SK-N-SH (cell line): Measurements from ENCODE around the gene SLC38A6. TPM values are rescaled to one million over a fixed set of nuclear protein-coding genes. Genes with fewer than 3 reads are reported as not detected.

Experiments
- CTCF ChIA-PET: fragments of 300-600, 350-600 bp; formaldehyde crosslinking; extraction: SDS; loops from one replicate; lab custom pipeline; 2021; lab: Yijun Ruan, JAX
- POLR2A ChIA-PET: fragments of 350-600 bp; sonication (Branson Sonifier 250); formaldehyde crosslinking; extraction: SDS; loops from one replicate; lab custom pipeline; 2020; ENCODE audit warnings: antibody characterized with exemption, inconsistent platforms; lab: Yijun Ruan, JAX
- DNase-seq: peaks from one replicate; pipeline ENCODE4 v3.0.0; 2012
- H2AFZ ChIP-seq: fragments of 200-600 bp; sonication (generic); 2 replicates; pipeline ENCODE4 v1.8.1; 2016; ENCODE audit warnings: antibody characterized with exemption, mild to moderate bottlenecking, low read depth
- H3F3A ChIP-seq: fragments of 200-600 bp; sonication (generic); replicated peaks from 2 replicates; pipeline ENCODE3; 2016; ENCODE audit warnings: antibody characterized with exemption, mild to moderate bottlenecking; ENCODE audit not compliant: insufficient read depth
- H3K27ac ChIP-seq, 2 experiments: fragments of 200-500 bp in 1 of 2; fragments of 200-600 bp in 1 of 2; sonication (Bioruptor generic) in 1 of 2; sonication (generic), shearing (Covaris generic) in 1 of 2; 2 replicates each; pipeline versions ENCODE4 v1.5.1 to v1.6.1; 2014 to 2016; ENCODE audit warnings: low read depth in 2 of 2, inconsistent platforms in 1 of 2, low read length in 1 of 2, mild to moderate bottlenecking in 1 of 2, mixed read lengths in 1 of 2
- H3K27me3 ChIP-seq: fragments of 200-600 bp; sonication (generic), shearing (Covaris generic); 2 replicates; pipeline ENCODE4 v1.6.1; 2016; ENCODE audit warnings: mixed run types; ENCODE audit not compliant: insufficient read depth
- H3K36me3 ChIP-seq, 2 experiments: fragments of 200-500 bp in 1 of 2; fragments of 200-600 bp in 1 of 2; sonication (Bioruptor generic) in 1 of 2; sonication (generic) in 1 of 2; replicated peaks in 1 of 2; 2 replicates each; pipeline versions ENCODE3 to v1.5.1; 2014 to 2016; ENCODE audit warnings: low read length in 1 of 2, mild to moderate bottlenecking in 1 of 2; ENCODE audit not compliant: insufficient read depth in 2 of 2, control insufficient read depth in 1 of 2
- H3K4me1 ChIP-seq, 2 experiments: fragments of 200-500 bp in 1 of 2; fragments of 200-600 bp in 1 of 2; sonication (Bioruptor generic) in 1 of 2; sonication (generic), shearing (Covaris generic) in 1 of 2; 2 replicates each; pipeline versions ENCODE4 v1.5.1 to v1.6.1; 2014 to 2016; ENCODE audit warnings: low read depth in 1 of 2, low read length in 1 of 2, mixed run types in 1 of 2; ENCODE audit not compliant: insufficient read depth in 2 of 2, control insufficient read depth in 1 of 2
- H3K4me2 ChIP-seq: fragments of 200-600 bp; sonication (generic), shearing (Covaris generic); 2 replicates; pipeline ENCODE4 v1.6.1; 2017; ENCODE audit warnings: mixed run types
- H3K4me3 ChIP-seq, 2 experiments: fragments of 200-500 bp in 1 of 2; fragments of 200-600 bp in 1 of 2; sonication (Bioruptor generic) in 1 of 2; sonication (generic), shearing (Covaris generic) in 1 of 2; 2 replicates each; pipeline versions ENCODE4 v1.5.1 to v1.8.1; 2014 to 2016; ENCODE audit warnings: low read depth in 2 of 2, inconsistent platforms in 1 of 2, low read length in 1 of 2, mild to moderate bottlenecking in 1 of 2, mixed read lengths in 1 of 2, moderate library complexity in 1 of 2
- H3K79me2 ChIP-seq: fragments of 200-600 bp; sonication (generic); 2 replicates; pipeline ENCODE4 v1.8.1; 2017; ENCODE audit warnings: mild to moderate bottlenecking; ENCODE audit not compliant: insufficient read depth
- H3K9ac ChIP-seq: fragments of 200-600 bp; sonication (generic); 2 replicates; pipeline ENCODE4 v1.6.1; 2017; ENCODE audit warnings: mixed run types
- H3K9me2 ChIP-seq: fragments of 200-600 bp; sonication (generic); 2 replicates; pipeline ENCODE4 v1.6.1; 2017; ENCODE audit warnings: mixed run types
- H3K9me3 ChIP-seq: fragments of 200-600 bp; sonication (generic); 2 replicates; pipeline ENCODE4 v1.6.1; 2017; ENCODE audit warnings: mixed run types, mild to moderate bottlenecking, moderate library complexity
- H4K20me1 ChIP-seq: fragments of 200-600 bp; sonication (generic); 2 replicates; pipeline ENCODE4 v1.6.1; 2017; ENCODE audit warnings: mild to moderate bottlenecking, mixed run types; ENCODE audit not compliant: insufficient read depth
- FOSL2 ChIP-seq: IDR thresholded peaks from 2 replicates; pipeline ENCODE4 v1.4.0; 2012; ENCODE audit warnings: low read depth, mild to moderate bottlenecking, moderate library complexity, borderline replicate concordance
- FOXJ3 ChIP-seq: sonication (generic); formaldehyde crosslinking; IDR thresholded peaks from 2 replicates; pipeline ENCODE4 v1.5.1; 2020; ENCODE audit warnings: mild to moderate bottlenecking, missing genetic modification reagents
- GABPA ChIP-seq: IDR thresholded peaks from 2 replicates; pipeline ENCODE4 v1.4.0; 2012; ENCODE audit warnings: low read depth, mild to moderate bottlenecking
- GATA2 ChIP-seq: sonication (generic); formaldehyde crosslinking; IDR thresholded peaks from 2 replicates; pipeline ENCODE4 v1.5.0; 2020; ENCODE audit warnings: mild to moderate bottlenecking, missing genetic modification reagents
- JUND ChIP-seq: IDR thresholded peaks from 2 replicates; pipeline ENCODE4 v1.4.0; 2012
- MEF2A ChIP-seq: IDR thresholded peaks from 2 replicates; pipeline ENCODE4 v1.4.0; 2012; ENCODE audit warnings: low read depth, borderline replicate concordance
- NRF1 ChIP-seq: IDR thresholded peaks from 2 replicates; pipeline ENCODE4 v1.6.1; 2012; ENCODE audit warnings: low read depth, mild to moderate bottlenecking, low read length
- RCOR1 ChIP-seq: fragments of 150-350 bp; IDR thresholded peaks from 2 replicates; pipeline ENCODE4 v1.6.1; 2017; ENCODE audit warnings: antibody characterized with exemption, low read length
- SMC3 ChIP-seq: IDR thresholded peaks from 2 replicates; pipeline ENCODE4 v1.6.1; 2012; ENCODE audit warnings: low read depth, low read length, improper control_type of control experiment
- TCF12 ChIP-seq: IDR thresholded peaks from 2 replicates; pipeline ENCODE4 v1.4.0; 2012
- YY1 ChIP-seq: IDR thresholded peaks from 2 replicates; pipeline ENCODE4 v1.4.0; 2012; ENCODE audit warnings: low read depth, mild to moderate bottlenecking
- WGBS: methylation state at CpG from one replicate; pipeline ENCODE4 v1.1.6; 2017; ENCODE audit warnings: low lambda C conversion rate; 5-methylcytosine and 5-hydroxymethylcytosine counted together
- polyA plus RNA-seq, 3 experiments: library from polyadenylated mRNA; depleted of rRNA; stranded (reverse); fragments of >200 nt; gene quantifications; 2 replicates each; pipeline ENCODE4 v1.2.3, GENCODE V29; 2012
- TF ChIP-seq, protein P1 (sequence below): IDR thresholded peaks from 2 replicates; pipeline ENCODE4; 2012
- TF ChIP-seq, protein P2 (sequence below): fragments of 150-350 bp; IDR thresholded peaks from 2 replicates; pipeline ENCODE4 v1.6.1; 2017; ENCODE audit warnings: antibody characterized with exemption, low read length, low read depth, borderline replicate concordance

Gene SLC38A6
- polyA plus RNA-seq, 1 of the 3 experiments (the other 2 are of a cell fraction) = 10.4 TPM

DNA sequence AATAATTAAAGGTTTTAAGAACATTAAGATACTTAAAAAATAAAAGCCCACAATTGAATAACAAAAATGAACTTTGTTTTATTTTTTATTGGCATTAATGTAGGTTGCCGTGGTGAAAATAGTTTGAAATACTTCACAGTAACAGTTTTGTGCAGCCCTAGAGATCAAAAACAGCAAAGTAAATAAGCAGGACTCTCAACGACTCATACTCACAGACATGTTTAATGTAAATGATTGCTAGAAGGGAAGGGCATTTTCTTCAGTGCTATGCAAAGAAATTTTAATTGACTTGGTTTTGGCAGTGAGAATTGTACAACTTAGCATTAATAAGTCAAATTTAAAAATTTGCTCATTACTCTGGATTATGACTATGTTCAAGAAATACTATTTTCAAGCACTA is 16.1 kb upstream of the SLC38A6 start (continued):
- TF ChIP-seq RCOR1 (no peak), FOSL2 (no peak)
- TF ChIP-seq, all 33 proteins: peak for 0

DNA sequence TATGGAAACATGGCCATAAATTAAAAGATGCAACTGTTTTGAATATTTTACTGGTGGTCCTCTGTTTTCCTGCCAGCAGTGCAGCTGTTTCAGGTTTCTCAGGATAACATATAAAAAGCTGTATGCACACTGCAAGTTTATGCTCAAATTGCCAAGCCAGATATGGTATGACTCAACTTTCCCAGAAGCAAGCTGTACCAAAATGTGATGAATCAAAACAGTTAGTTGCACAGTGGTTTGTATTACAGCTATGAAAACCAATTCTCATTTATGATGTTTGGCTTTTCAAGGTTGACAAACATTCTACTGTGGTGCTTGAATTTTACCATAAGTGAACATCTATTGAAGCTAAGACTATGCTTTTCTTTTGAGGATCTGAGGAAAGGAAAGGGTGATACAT is 15.6 kb upstream of the SLC38A6 start:
- POLR2A ChIA-PET = no interaction called here
- peak overlapping the region in 1 of 2 experiments; percentile 36; a peak in 2 of 4 replicates for H3K27ac ChIP-seq
- DNase-seq = no peak

DNA sequence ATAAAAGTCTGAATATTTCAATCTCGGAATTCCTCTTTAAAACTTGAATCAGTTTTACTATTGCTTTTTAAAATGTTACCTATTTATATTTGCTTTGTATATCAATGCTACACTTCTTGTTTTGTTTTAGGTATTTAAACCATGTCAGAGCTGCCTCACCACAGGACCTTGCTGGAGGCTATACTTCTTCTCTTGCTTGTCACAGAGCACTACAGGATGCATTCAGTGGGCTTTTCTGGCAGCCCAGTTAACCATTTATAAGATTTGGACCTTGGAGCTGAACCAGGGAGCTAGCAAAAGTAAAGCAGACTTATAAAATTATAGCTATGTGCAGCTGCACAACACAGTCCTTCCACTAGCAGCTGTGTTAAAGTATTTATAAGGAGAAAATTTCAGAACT is 12.9 kb upstream of the SLC38A6 start:
- H3K27me3 ChIP-seq = no peaks in the 10 kb centered on the region
- no peak overlapping the region for H2AFZ ChIP-seq
- WGBS = 71% methylated on average over 1 of the region's 1 CpG
- H3K4me2 ChIP-seq = no peak overlapping the region
- DNase-seq = no peak
- no peaks in the 10 kb centered on the region for H3K9me3 ChIP-seq
- no peaks in the 10 kb centered on the region for H3F3A ChIP-seq
- H3K79me2 ChIP-seq = no peaks in the 10 kb centered on the region
- H3K9ac ChIP-seq = no peak overlapping the region
- no peaks in the 10 kb centered on the region for H4K20me1 ChIP-seq
- no peak overlapping the region for H3K4me3 ChIP-seq
- H3K36me3 ChIP-seq = peaks cover 6 to 7% of the 10 kb centered on the region in 2 experiments
- peaks cover 0 to 2% of the 10 kb centered on the region in 2 experiments; a peak in 2 of 4 replicates for H3K4me1 ChIP-seq
- no peak for TF ChIP-seq NRF1
- TF ChIP-seq, protein P1, sequence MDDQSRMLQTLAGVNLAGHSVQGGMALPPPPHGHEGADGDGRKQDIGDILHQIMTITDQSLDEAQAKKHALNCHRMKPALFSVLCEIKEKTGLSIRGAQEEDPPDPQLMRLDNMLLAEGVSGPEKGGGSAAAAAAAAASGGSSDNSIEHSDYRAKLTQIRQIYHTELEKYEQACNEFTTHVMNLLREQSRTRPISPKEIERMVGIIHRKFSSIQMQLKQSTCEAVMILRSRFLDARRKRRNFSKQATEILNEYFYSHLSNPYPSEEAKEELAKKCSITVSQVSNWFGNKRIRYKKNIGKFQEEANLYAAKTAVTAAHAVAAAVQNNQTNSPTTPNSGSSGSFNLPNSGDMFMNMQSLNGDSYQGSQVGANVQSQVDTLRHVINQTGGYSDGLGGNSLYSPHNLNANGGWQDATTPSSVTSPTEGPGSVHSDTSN = no peak
- TF ChIP-seq SMC3 = no peak
- no peak for TF ChIP-seq MEF2A
- TF ChIP-seq, all 33 proteins: peak for 0
- Histone ChIP-seq H3K9me2 (no peaks in the 10 kb centered on the region), H3K27ac (no peak overlapping the region)
- CTCF ChIA-PET = interaction anchor here (1.1 to 1.8 kb wide), 4 partner anchors 10 to 343 kb away, joined by 3 to 5 read pairs (median 4); partner anchors contain the start of genes SLC38A6 and TRMT5
- POLR2A ChIA-PET = no interaction called here

More for the DNA sequence above, 15.6 kb upstream of the SLC38A6 start:
- no peak overlapping the region for H2AFZ ChIP-seq
- peaks cover 2 to 5% of the 10 kb centered on the region in 2 experiments for H3K36me3 ChIP-seq
- H4K20me1 ChIP-seq = no peaks in the 10 kb centered on the region
- no peaks in the 10 kb centered on the region for H3F3A ChIP-seq
- no peak overlapping the region for H3K4me2 ChIP-seq
- TF ChIP-seq FOSL2 = peak; percentile 60; the same call in 1 of the 2 replicates
- no peak for TF ChIP-seq NRF1
- peak; percentile 37; the same call in 1 of the 2 replicates for TF ChIP-seq TCF12
- TF ChIP-seq JUND = peak; percentile 48
- no peak overlapping the region for H3K9ac ChIP-seq
- H3K9me3 ChIP-seq = no peaks in the 10 kb centered on the region
- H3K79me2 ChIP-seq = no peaks in the 10 kb centered on the region
- CTCF ChIA-PET = no interaction called here
- no peaks in the 10 kb centered on the region for H3K9me2 ChIP-seq
- no peak overlapping the region for H3K4me3 ChIP-seq
- no peaks in the 10 kb centered on the region for H3K27me3 ChIP-seq
- peaks cover 0 to 2% of the 10 kb centered on the region in 2 experiments; a peak in 2 of 4 replicates for H3K4me1 ChIP-seq

DNA sequence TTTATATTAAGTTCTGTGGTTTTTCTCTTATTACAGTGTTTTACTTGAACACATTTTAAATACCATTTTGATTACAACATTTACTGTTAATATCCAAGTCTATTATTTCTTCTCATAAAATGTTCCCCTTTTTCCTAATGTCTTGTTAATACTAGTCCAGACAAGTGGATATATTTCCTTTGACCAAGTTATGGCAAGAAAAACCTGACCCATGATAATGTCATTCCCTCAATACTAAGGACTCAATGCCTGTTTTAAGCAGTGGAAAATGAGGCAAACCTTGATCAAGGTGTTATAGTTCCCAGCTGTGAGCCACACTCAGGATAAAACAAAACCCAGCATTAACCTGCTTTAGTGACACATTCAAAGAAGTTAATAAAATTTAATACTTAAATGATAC is 12.4 kb upstream of the SLC38A6 start:
- CTCF ChIA-PET = interaction anchor here (1.1 to 1.5 kb wide), 3 partner anchors 12 to 343 kb away, joined by 3 to 5 read pairs (median 5); partner anchors contain the start of genes SLC38A6 and TRMT5

More for the DNA sequence above, 12.4 kb upstream of the SLC38A6 start:
- Histone ChIP-seq H3K27ac (no peak overlapping the region), H3K36me3 (peaks cover 7 to 8% of the 10 kb centered on the region in 2 experiments), H4K20me1 (no peaks in the 10 kb centered on the region), H2AFZ (no peak overlapping the region), H3K9me3 (no peaks in the 10 kb centered on the region), H3K9me2 (no peaks in the 10 kb centered on the region), H3K4me1 (peaks cover 0 to 2% of the 10 kb centered on the region in 2 experiments; a peak in 2 of 4 replicates), H3K79me2 (no peaks in the 10 kb centered on the region), H3K27me3 (no peaks in the 10 kb centered on the region), H3F3A (peaks cover 3% of the 10 kb centered on the region), H3K9ac (no peak overlapping the region), H3K4me3 (no peak overlapping the region), H3K4me2 (no peak overlapping the region)
- POLR2A ChIA-PET = no interaction called here
- TF ChIP-seq MEF2A (no peak), GABPA (no peak), FOXJ3 (CRISPR knock-in tag) (no peak), NRF1 (no peak), GATA2 (CRISPR knock-in tag) (no peak), YY1 (no peak), RCOR1 (no peak)
- TF ChIP-seq, protein P2, sequence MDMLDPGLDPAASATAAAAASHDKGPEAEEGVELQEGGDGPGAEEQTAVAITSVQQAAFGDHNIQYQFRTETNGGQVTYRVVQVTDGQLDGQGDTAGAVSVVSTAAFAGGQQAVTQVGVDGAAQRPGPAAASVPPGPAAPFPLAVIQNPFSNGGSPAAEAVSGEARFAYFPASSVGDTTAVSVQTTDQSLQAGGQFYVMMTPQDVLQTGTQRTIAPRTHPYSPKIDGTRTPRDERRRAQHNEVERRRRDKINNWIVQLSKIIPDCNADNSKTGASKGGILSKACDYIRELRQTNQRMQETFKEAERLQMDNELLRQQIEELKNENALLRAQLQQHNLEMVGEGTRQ = no peak
- DNase-seq = no peak
